Panc1 (cell line): ENCODE data around the gene ZBTB7C.

Source experiments
- POLR2AphosphoS5 ChIP-seq: IDR thresholded peaks from 2 replicates; pipeline ENCODE4 v1.6.1; 2012; ENCODE audit warnings: mild to moderate bottlenecking, low read depth, low read length, moderate library complexity
- SIN3A ChIP-seq: IDR thresholded peaks from 2 replicates; pipeline ENCODE4 v1.6.1; 2012; ENCODE audit warnings: low read depth, mild to moderate bottlenecking, low read length, moderate library complexity, borderline replicate concordance; ENCODE audit not compliant: insufficient read depth
- TCF7L2 ChIP-seq: IDR thresholded peaks from 2 replicates; pipeline ENCODE4 v1.6.1; 2011; ENCODE audit warnings: mild to moderate bottlenecking, low read depth, low read length, inconsistent platforms
- TF ChIP-seq, protein P1 (sequence below): fragments of 450-650 bp; IDR thresholded peaks from 2 replicates; pipeline ENCODE4 v1.5.1; 2017; ENCODE audit warnings: mild to moderate bottlenecking
- TF ChIP-seq, protein P2 (sequence below), 2 experiments: IDR thresholded peaks; 2 replicates each; pipeline ENCODE4 v1.6.1; 2011 to 2012; ENCODE audit warnings: low read depth in 2 of 2, control low read depth in 1 of 2, low read length in 1 of 2, mild to moderate bottlenecking in 1 of 2, moderate library complexity in 1 of 2; ENCODE audit not compliant: insufficient read depth in 1 of 2

DNA sequence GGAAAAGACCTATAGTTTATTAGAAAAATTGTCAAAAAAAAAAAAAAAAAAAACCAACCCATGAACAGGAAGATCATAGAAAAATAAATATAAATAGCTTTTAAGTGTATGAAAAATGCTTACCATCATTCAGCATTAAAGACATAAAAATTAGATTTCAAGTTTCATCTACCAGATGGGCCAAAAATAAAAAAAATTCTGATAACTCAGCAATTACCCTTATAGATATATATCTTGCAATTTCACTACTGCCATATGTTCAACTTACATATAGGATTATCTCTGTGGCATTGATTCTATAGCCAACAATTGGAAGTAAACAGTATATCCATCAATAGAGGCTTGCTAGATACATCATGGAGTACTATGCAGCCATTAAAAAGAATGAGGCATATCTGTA is 352.2 kb downstream of the ZBTB7C start:
- TF ChIP-seq POLR2AphosphoS5 (no peak), TCF7L2 (no peak), SIN3A (no peak)
- TF ChIP-seq, protein P1, sequence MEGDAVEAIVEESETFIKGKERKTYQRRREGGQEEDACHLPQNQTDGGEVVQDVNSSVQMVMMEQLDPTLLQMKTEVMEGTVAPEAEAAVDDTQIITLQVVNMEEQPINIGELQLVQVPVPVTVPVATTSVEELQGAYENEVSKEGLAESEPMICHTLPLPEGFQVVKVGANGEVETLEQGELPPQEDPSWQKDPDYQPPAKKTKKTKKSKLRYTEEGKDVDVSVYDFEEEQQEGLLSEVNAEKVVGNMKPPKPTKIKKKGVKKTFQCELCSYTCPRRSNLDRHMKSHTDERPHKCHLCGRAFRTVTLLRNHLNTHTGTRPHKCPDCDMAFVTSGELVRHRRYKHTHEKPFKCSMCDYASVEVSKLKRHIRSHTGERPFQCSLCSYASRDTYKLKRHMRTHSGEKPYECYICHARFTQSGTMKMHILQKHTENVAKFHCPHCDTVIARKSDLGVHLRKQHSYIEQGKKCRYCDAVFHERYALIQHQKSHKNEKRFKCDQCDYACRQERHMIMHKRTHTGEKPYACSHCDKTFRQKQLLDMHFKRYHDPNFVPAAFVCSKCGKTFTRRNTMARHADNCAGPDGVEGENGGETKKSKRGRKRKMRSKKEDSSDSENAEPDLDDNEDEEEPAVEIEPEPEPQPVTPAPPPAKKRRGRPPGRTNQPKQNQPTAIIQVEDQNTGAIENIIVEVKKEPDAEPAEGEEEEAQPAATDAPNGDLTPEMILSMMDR, result no peak
- TF ChIP-seq, protein P2, sequence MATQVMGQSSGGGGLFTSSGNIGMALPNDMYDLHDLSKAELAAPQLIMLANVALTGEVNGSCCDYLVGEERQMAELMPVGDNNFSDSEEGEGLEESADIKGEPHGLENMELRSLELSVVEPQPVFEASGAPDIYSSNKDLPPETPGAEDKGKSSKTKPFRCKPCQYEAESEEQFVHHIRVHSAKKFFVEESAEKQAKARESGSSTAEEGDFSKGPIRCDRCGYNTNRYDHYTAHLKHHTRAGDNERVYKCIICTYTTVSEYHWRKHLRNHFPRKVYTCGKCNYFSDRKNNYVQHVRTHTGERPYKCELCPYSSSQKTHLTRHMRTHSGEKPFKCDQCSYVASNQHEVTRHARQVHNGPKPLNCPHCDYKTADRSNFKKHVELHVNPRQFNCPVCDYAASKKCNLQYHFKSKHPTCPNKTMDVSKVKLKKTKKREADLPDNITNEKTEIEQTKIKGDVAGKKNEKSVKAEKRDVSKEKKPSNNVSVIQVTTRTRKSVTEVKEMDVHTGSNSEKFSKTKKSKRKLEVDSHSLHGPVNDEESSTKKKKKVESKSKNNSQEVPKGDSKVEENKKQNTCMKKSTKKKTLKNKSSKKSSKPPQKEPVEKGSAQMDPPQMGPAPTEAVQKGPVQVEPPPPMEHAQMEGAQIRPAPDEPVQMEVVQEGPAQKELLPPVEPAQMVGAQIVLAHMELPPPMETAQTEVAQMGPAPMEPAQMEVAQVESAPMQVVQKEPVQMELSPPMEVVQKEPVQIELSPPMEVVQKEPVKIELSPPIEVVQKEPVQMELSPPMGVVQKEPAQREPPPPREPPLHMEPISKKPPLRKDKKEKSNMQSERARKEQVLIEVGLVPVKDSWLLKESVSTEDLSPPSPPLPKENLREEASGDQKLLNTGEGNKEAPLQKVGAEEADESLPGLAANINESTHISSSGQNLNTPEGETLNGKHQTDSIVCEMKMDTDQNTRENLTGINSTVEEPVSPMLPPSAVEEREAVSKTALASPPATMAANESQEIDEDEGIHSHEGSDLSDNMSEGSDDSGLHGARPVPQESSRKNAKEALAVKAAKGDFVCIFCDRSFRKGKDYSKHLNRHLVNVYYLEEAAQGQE (IDR thresholded peaks at IDR 0.05; ENCODE audit: insufficient read depth in 1 of 2, low read depth in 2 of 2, low read length in 1 of 2), result no peak
